HG03139 (cell line): ENCODE measurements around the gene AGFG1.
A peak's percentile ranks its signal among the peaks of the same experiment; 100 is the strongest.
"Not testable (repeated sequence)": the region's sequence is repeated elsewhere in the genome, so short reads cannot be mapped to it uniquely, and the experiment has no call there.

Experiments
- ATAC-seq: cut with Tn5 transposase; IDR thresholded peaks from one replicate; pipeline ENCODE4 v1.9.1; 2021; ENCODE audit not compliant: unreplicated experiment

AGFG1 gene

DNA sequence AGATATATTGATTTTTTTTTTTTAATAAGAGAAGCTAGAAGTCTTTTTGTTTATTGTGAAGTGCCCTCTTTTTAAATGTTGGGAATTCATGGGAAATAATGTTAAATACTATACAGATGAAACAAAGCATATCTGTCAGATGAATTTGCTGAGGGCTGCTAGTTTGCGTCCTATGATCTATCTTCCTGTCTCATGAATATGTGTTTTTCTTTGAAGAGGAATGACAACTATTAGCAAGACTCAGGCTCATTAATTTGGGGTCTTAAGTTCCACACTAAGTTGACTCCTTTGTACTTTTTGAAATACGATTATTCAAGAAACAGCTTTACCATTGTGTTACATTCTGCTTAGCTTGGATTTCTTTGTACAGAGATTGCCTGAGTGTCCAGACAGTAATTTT lies 57.9 kb downstream of the AGFG1 start:
- ATAC-seq = no peak

DNA sequence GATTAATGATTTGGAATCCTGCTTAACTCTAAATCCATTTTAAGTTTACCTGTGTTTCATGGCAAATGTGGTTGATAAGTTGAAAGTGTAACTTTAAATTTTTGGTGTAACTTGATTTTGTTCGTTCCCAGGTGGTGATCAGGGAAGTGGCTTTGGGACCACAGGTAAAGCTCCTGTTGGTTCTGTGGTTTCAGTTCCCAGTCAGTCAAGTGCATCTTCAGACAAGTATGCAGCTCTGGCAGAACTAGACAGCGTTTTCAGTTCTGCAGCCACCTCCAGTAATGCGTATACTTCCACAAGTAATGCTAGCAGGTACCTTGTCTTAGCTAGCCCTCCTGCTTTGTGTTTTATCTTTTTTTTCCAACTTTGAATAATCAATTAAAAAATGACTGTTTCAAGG lies 62.8 kb downstream of the AGFG1 start:
- peak; percentile 76 for ATAC-seq

DNA sequence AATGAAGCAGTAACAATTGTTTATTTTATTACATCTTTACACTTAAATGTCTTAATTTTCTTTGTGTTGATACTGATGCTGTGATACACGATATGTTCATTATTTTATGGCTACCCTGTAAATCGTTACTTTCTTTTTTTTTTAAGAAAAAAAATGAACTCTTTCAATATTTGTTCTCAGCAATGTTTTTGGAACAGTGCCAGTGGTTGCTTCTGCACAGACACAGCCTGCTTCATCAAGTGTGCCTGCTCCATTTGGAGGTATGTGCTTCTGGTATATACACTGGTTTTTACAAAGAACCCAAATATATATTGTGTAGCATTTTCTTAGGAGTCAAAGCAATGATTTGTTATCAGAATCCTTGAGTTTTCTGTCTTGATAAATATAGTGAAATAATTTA lies 64.5 kb downstream of the AGFG1 start:
- ATAC-seq = no peak

GRCh38 chr2:227539465-227539956 lies 67.6 kb downstream of the AGFG1 start:
- ATAC-seq = no peak

- not testable (repeated sequence) for ATAC-seq
Observed at GRCh38 chr2:227540352-227540751, 68.4 kb downstream of the AGFG1 start.

DNA sequence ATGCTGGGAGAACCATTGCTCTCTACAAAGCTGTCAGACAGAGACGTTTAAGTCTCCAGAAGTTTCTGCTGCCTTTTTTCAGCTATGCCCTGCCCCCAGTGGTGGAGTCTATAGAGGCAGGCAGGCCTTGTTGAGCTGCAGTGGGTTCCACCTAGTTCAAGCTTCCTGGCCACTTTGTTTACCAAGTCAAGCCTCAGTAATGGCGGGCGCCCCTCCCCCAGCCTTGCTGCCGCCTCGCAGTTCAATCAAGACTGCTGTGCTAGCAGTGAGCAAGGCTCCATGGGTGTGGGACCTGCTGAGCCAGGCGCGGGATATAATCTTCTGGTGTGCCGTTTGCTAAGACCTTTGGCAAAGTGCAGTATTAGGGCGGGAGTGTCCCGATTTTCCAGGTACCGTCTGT lies 74.0 kb downstream of the AGFG1 start:
- ATAC-seq = no peak

- ATAC-seq = no peak
Observed at GRCh38 chr2:227551836-227552235, 79.9 kb downstream of the AGFG1 start.

GRCh38 chr2:227562581-227562980 lies 90.6 kb downstream of the AGFG1 start:
- ATAC-seq = no peak

DNA sequence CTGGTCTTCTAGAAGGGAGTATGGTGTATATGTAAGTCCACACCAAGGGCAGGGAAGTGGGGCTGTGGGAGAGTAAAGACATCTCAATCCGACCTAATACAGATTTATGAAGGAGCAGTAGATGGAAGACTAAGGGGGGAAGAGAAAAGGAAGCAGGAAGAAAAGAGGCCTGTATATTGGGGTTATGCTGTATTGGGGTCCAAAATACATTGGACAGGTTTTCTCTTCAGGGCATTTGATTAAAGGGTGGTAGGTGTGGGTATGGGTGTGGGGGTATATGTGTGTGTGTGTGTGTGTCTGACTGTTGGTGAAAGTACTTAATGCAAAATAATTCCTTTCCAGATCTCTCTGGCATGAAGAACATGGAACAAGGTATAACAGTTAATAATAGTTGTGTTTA lies 93.1 kb downstream of the AGFG1 start:
- ATAC-seq = no peak

DNA sequence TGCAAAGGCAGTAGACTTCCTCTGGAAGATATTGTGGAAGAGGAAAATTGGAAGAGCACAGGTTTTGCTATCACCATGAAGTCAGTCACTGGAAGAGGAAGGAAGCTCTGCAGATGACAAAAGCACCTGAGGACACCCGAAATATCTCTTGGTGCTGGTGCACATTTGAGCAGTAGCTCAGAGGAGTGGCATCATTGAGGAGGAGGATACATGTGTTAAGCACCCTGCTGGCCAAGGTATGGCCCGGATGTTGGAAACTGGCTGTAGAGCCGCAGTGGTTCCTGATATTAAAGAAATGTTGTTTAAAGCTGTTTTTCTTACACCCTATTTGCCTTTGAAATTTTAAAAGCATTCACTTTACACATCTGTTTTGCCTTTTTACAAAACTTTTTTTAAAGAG lies 94.1 kb downstream of the AGFG1 start:
- no peak for ATAC-seq

- ATAC-seq = no peak
Observed at GRCh38 chr2:227568852-227569169, 96.9 kb downstream of the AGFG1 start.

- no peak for ATAC-seq
Observed at GRCh38 chr2:227570615-227571014, 98.7 kb downstream of the AGFG1 start.

GRCh38 chr2:227576110-227576509 lies 104.2 kb downstream of the AGFG1 start:
- no peak for ATAC-seq

DNA sequence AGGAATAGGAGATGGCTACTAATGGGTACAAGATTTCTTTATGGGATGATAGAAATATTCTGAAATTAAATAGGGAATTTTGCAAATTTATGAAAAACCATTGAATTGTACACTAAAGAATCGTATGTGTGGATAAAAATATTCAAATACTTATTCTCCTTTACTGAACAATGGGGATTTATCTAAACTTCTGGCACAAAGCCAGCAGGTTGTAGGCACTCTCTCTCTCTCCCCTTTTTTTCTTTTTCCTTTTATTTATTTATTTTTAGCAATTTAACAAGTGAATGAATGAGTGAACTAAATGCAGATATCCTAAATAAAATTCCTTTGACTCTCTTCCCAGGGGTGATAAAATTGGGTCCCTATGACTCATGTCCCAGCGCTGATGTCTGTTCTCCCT lies 104.9 kb downstream of the AGFG1 start:
- ATAC-seq = no peak

DNA sequence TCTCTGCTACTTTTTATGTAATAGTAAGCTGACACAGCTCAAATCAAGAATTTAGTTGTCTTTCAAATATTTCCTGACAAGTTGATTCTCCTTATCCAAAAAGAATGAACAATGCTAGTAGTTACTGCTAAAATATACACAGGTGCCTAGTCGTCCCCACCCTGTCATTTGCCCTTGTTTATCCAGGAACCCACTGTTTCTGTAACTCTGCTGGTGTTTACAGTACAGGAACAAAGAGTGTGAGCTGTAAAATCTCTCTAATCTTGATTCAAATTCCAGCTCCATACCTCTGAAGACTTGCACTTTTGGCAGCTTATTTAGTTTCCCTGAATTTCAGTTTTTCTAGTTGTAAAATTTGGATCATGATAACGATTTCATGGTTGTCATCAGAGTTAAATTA lies 105.6 kb downstream of the AGFG1 start:
- no peak for ATAC-seq

DNA sequence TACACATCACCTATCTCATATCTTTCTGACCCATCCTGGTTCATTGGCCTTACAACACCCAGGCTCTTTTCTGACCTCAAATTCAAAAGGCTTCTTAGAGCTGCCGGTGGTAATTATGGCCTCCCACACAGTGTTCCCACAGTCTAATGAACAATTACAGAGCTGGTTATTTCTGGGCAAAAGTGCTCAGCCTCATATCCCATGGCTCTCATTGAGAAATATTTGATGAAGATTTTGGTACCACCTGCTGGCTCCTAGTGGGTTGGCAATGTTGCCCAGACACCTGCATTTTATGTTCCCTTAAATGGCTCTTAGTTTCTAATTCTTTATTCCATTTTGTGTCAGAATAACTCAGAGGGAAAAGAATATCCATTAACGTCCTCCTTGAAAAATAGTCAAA lies 106.7 kb downstream of the AGFG1 start:
- ATAC-seq = no peak

GRCh38 chr2:227579791-227580190 lies 107.8 kb downstream of the AGFG1 start:
- ATAC-seq = no peak

DNA sequence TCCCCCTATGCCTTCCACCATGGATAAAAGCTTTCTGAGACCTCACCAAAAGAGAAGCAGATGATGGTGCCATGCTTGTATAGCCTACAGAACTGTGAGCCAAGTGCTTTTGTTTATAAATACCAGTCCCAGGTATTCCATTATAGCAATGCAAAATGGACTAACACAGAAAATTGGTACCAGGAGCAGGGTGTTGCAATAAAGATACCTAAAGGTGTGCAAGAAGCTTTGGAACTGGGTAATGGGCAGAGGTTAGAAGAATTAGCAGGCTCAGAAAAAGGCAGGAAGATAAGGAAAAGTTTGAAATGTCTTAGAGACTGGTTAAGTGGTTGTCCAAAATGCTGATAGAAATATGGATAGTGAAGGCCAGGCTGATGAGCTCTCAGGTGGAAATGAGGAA lies 110.4 kb downstream of the AGFG1 start:
- ATAC-seq = no peak

DNA sequence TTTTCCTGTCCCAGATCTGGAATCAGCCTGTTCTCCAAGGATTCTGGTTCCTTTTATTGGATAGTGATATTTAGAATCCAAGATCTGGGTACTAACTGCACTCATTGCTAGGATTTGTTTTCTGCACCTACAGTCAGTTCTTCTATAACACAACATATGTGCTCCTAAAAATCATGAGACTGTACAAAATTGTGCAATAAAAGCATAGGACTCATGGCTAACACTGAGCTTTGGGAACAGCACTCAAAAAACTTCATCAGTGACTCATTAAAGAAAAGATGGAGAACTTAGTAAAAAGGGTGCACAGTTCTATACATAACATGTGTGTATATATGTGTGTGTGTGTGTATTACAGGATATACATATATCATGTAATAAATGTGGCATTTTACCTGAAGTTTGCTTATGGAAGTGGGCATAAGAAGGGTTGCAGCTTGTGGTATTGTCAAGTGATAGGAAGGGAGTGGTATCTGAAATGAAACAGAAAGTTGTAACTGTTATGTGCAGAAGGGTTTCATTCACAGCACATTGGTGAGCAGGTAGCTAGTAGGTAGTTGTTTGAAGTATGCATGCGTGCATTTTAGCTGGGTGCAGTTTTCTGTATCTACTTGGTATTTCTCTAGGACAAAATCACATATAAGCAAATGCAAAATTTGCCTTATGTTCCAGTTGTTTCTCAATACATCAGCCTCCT lies 120.9 kb downstream of the AGFG1 start:
- no peak for ATAC-seq

DNA sequence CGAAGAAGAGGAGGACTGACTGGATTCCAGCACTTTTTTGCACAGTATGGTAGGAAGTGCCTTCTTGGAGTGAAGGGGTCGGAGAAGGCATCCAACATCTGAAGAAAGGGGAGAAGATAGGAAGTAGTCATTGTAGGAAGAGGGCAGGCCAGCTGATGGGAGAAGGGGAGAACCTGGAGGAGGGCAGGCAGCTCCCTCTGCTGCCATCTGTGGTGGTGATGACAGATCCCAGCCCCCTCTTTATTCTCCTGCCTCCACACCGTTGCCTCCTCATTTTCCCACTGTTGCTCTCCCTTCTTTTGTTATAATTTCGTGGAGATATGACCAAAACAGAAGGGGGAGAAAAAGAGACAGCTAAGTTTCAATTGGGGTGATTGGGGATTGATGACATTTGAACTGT lies 123.8 kb downstream of the AGFG1 start:
- no peak for ATAC-seq

GRCh38 chr2:227597036-227597435 lies 125.1 kb downstream of the AGFG1 start:
- ATAC-seq = no peak

- no peak for ATAC-seq
Observed at GRCh38 chr2:227597998-227598397, 126.0 kb downstream of the AGFG1 start.

DNA sequence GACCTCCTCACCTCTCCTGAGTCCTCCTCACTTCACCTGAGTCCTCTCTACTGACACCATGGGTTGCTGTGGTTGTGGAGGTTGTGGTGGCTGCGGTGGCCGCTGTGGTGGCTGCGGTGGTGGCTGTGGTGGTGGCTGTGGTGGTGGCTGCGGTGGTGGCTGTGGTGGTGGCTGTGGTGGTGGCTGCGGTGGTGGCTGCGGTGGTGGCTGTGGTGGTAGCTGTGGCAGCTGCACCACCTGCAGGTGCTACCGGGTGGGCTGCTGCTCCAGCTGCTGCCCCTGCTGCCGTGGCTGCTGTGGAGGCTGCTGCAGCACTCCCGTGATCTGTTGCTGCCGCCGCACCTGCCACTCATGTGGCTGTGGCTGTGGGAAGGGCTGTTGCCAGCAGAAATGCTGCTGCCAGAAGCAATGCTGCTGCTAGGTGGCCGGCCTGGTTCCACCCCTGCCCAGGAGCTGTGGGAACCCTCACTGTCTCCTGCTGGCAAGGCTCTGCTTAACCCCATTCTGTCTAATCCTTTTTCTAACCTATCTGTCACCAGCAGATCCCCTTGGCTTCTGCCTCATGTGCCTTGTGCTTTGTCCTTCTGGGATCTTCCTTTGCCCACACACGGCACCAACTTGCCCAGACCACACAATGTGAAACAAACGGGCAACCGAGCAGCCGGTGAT lies 127.0 kb downstream of the AGFG1 start, which contains the start of gene SCYGR2:
SCYGR2 (plus strand) TSS at position 59 of the 669 bp plus-strand sequence; CDS start at position 59, 0 bp downstream.
- not testable (repeated sequence) for ATAC-seq
